ENCODE measurements around the gene FKRP. TPM values are rescaled to one million over a fixed set of nuclear protein-coding genes. Genes with fewer than 3 reads are reported as not detected.

FKRP gene
- total and polyA plus RNA-seq, 4 experiments from 2014 or later = 3.0 to 28.9 (median 15.1) TPM

- CTCF ChIA-PET (ENCODE audit: partially characterized antibody) = interaction anchor here (1.1 kb wide), 1 partner anchor 58 kb away, joined by 3 read pairs; no protein-coding TSS in a partner anchor
Measured at GRCh38 chr19:46782355-46783019, 36.6 kb downstream of the FKRP start.

GRCh38 chr19:46783670-46784069 lies 37.8 kb downstream of the FKRP start:
- H3K4me3 ChIP-seq (ENCODE audit: low read length in 2 of 2) = peak overlapping the region in 1 of 2 donors; percentile 65
- Mint-ChIP-seq H3K27me3 (no peaks in the 10 kb centered on the region), H3K9me3 (peaks cover 0 to 2% (median 0%) of the 10 kb centered on the region in 8 donors), H3K4me3 (peak overlapping the region in 7 of 8 donors; percentile 39 to 97 (median 65)), H3K36me3 (peaks cover 10 to 49% of the 10 kb centered on the region in 2 donors), H3K4me1 (peaks cover 31 to 59% (median 42%) of the 10 kb centered on the region in 4 donors), H3K27ac (peak overlapping the region; percentile 73 to 99 (median 95))
- H3K36me3 ChIP-seq (ENCODE audit: insufficient read depth, low read length) = peaks cover 21% of the 10 kb centered on the region
- peak overlapping the region; percentile 12 for H3K27ac ChIP-seq (ENCODE audit: low read depth, low read length)
- H3K27me3 ChIP-seq (ENCODE audit: insufficient read depth, low read length) = no peaks in the 10 kb centered on the region
- CTCF ChIA-PET (ENCODE audit: partially characterized antibody) = interaction anchor here (0.9 to 3.2 kb wide), 5 partner anchors 17 to 57 kb away, joined by 3 to 20 read pairs (median 11); no protein-coding TSS in a partner anchor
- intact Hi-C loops (cut with micrococcal nuclease) = loop anchor here (10.0 kb wide), 1 partner anchor 471 kb away; the partner anchor contains the start of gene CCDC9
- peaks cover 40% of the 10 kb centered on the region for H3K4me1 ChIP-seq (ENCODE audit: insufficient read depth, low read length)
- no peaks in the 10 kb centered on the region for H3K9me3 ChIP-seq (ENCODE audit: control insufficient read depth in 1 of 2, low read length in 2 of 2)
- POLR2A ChIA-PET (ENCODE audit: partially characterized antibody) = interaction anchor here (1.5 to 6.4 kb wide), 3 partner anchors 37 to 69 kb away, joined by 4 to 50 read pairs (median 11); no protein-coding TSS in a partner anchor
- no peak for DNase-seq

More at GRCh38 chr19:46782355-46783019, 36.6 kb downstream of the FKRP start:
- no peak for DNase-seq
- peak overlapping the region in 5 of 7 donors; percentile 64 to 99 (median 75) for H3K27ac Mint-ChIP-seq
- intact Hi-C loops (cut with micrococcal nuclease) = loop anchor here (10.0 kb wide), 1 partner anchor 472 kb away; the partner anchor contains the start of gene CCDC9
- no peaks in the 10 kb centered on the region for H3K27me3 Mint-ChIP-seq
- Histone ChIP-seq H3K4me1 (ENCODE audit: insufficient read depth, low read length) (peaks cover 38% of the 10 kb centered on the region), H3K9me3 (ENCODE audit: control insufficient read depth in 1 of 2, low read length in 2 of 2) (no peaks in the 10 kb centered on the region), H3K4me3 (ENCODE audit: low read length in 2 of 2) (no peak overlapping the region), H3K27me3 (ENCODE audit: insufficient read depth, low read length) (no peaks in the 10 kb centered on the region), H3K36me3 (ENCODE audit: insufficient read depth, low read length) (peaks cover 21% of the 10 kb centered on the region), H3K27ac (ENCODE audit: low read depth, low read length) (peak overlapping the region; percentile 10)
- peaks cover 29 to 61% (median 39%) of the 10 kb centered on the region in 4 donors for H3K4me1 Mint-ChIP-seq
- peaks cover 13 to 57% of the 10 kb centered on the region in 2 donors for H3K36me3 Mint-ChIP-seq
- H3K4me3 Mint-ChIP-seq = peak overlapping the region in 4 of 8 donors; percentile 10 to 31 (median 26)
- H3K9me3 Mint-ChIP-seq = no peaks in the 10 kb centered on the region
- POLR2A ChIA-PET (ENCODE audit: partially characterized antibody) = no interaction called here

- H3K4me3 ChIP-seq (ENCODE audit: low read length in 2 of 2) = peak overlapping the region; percentile 78 to 90
- H3K27me3 ChIP-seq (ENCODE audit: insufficient read depth, low read length) = no peaks in the 10 kb centered on the region
- intact Hi-C loops (cut with micrococcal nuclease) = loop anchor here (10.0 kb wide), 1 partner anchor 470 kb away; the partner anchor contains the start of gene CCDC9
- H3K4me1 ChIP-seq (ENCODE audit: insufficient read depth, low read length) = peaks cover 48% of the 10 kb centered on the region
- Mint-ChIP-seq H3K4me3 (peak overlapping the region; percentile 66 to 97 (median 93)), H3K4me1 (peaks cover 37 to 64% (median 48%) of the 10 kb centered on the region in 4 donors), H3K27ac (peak overlapping the region; percentile 90 to 99 (median 95)), H3K27me3 (no peaks in the 10 kb centered on the region), H3K36me3 (peaks cover 10 to 46% of the 10 kb centered on the region in 2 donors), H3K9me3 (peaks cover 0 to 2% (median 0%) of the 10 kb centered on the region in 8 donors)
- H3K36me3 ChIP-seq (ENCODE audit: insufficient read depth, low read length) = peaks cover 19% of the 10 kb centered on the region
- CTCF ChIA-PET (ENCODE audit: partially characterized antibody) = interaction anchor here (0.8 to 3.2 kb wide), 12 partner anchors 11 to 252 kb away, joined by 3 to 20 read pairs (median 4); no protein-coding TSS in a partner anchor
- DNase-seq = peak in 4 of 5 donors; percentile 19 to 46 (median 20)
- no peaks in the 10 kb centered on the region for H3K9me3 ChIP-seq (ENCODE audit: control insufficient read depth in 1 of 2, low read length in 2 of 2)
- POLR2A ChIA-PET (ENCODE audit: partially characterized antibody) = interaction anchor here (0.6 to 6.4 kb wide), 12 partner anchors 12 to 329 kb away, joined by 3 to 50 read pairs (median 4); partner anchors contain the start of genes CALM3, DACT3 and ZC3H4
- peak overlapping the region; percentile 75 for H3K27ac ChIP-seq (ENCODE audit: low read depth, low read length)
Measured at GRCh38 chr19:46784262-46785053, 38.6 kb downstream of the FKRP start.

GRCh38 chr19:46785054-46785979 lies 39.5 kb downstream of the FKRP start:
- no peak for DNase-seq
- H3K36me3 Mint-ChIP-seq = peaks cover 10 to 44% of the 10 kb centered on the region in 2 donors
- POLR2A ChIA-PET (ENCODE audit: partially characterized antibody) = interaction anchor here (0.5 to 6.4 kb wide), 14 partner anchors 9 to 328 kb away, joined by 3 to 50 read pairs (median 4); partner anchors contain the start of genes CALM3, PRKD2 and ZC3H4

GRCh38 chr19:46785980-46786235 lies 40.1 kb downstream of the FKRP start:
- Mint-ChIP-seq H3K4me1 (peaks cover 37 to 71% (median 50%) of the 10 kb centered on the region in 4 donors), H3K9me3 (peaks cover 0 to 2% (median 0%) of the 10 kb centered on the region in 8 donors), H3K27me3 (no peaks in the 10 kb centered on the region), H3K36me3 (peaks cover 10 to 44% of the 10 kb centered on the region in 2 donors), H3K27ac (peak overlapping the region; percentile 90 to 99 (median 95)), H3K4me3 (peak overlapping the region; percentile 89 to 97 (median 93))
- Histone ChIP-seq H3K9me3 (ENCODE audit: control insufficient read depth in 1 of 2, low read length in 2 of 2) (no peaks in the 10 kb centered on the region), H3K27ac (ENCODE audit: low read depth, low read length) (peak overlapping the region; percentile 75), H3K36me3 (ENCODE audit: insufficient read depth, low read length) (peaks cover 18% of the 10 kb centered on the region), H3K27me3 (ENCODE audit: insufficient read depth, low read length) (no peaks in the 10 kb centered on the region), H3K4me1 (ENCODE audit: insufficient read depth, low read length) (peaks cover 50% of the 10 kb centered on the region), H3K4me3 (ENCODE audit: low read length in 2 of 2) (peak overlapping the region; percentile 78 to 90)
- CTCF ChIA-PET (ENCODE audit: partially characterized antibody) = interaction anchor here (2.1 to 3.2 kb wide), 2 partner anchors 9 to 55 kb away, joined by 5 to 20 read pairs; no protein-coding TSS in a partner anchor
- DNase-seq = no peak
- POLR2A ChIA-PET (ENCODE audit: partially characterized antibody) = interaction anchor here (1.0 to 6.4 kb wide), 6 partner anchors 19 to 327 kb away, joined by 3 to 50 read pairs (median 6); partner anchors contain the start of gene PRKD2
- intact Hi-C loops (cut with micrococcal nuclease) = loop anchor here (1.0 to 10.0 kb wide), 6 partner anchors 19 to 469 kb away; partner anchors contain the start of genes CCDC9, FKRP, STRN4 and ZC3H4

More at GRCh38 chr19:46785054-46785979, 39.5 kb downstream of the FKRP start:
- Histone ChIP-seq H3K4me1 (ENCODE audit: insufficient read depth, low read length) (peaks cover 50% of the 10 kb centered on the region), H3K4me3 (ENCODE audit: low read length in 2 of 2) (peak overlapping the region; percentile 78 to 90), H3K27ac (ENCODE audit: low read depth, low read length) (peak overlapping the region; percentile 75), H3K36me3 (ENCODE audit: insufficient read depth, low read length) (peaks cover 18% of the 10 kb centered on the region), H3K9me3 (ENCODE audit: control insufficient read depth in 1 of 2, low read length in 2 of 2) (no peaks in the 10 kb centered on the region), H3K27me3 (ENCODE audit: insufficient read depth, low read length) (no peaks in the 10 kb centered on the region)
- H3K9me3 Mint-ChIP-seq = peaks cover 0 to 2% (median 0%) of the 10 kb centered on the region in 8 donors
- peaks cover 37 to 71% (median 50%) of the 10 kb centered on the region in 4 donors for H3K4me1 Mint-ChIP-seq
- peak overlapping the region; percentile 89 to 97 (median 93) for H3K4me3 Mint-ChIP-seq
- CTCF ChIA-PET (ENCODE audit: partially characterized antibody) = interaction anchor here (0.8 to 3.2 kb wide), 10 partner anchors 10 to 251 kb away, joined by 3 to 20 read pairs (median 4); no protein-coding TSS in a partner anchor
- peak overlapping the region; percentile 90 to 99 (median 95) for H3K27ac Mint-ChIP-seq
- H3K27me3 Mint-ChIP-seq = no peaks in the 10 kb centered on the region
- intact Hi-C loops (cut with micrococcal nuclease) = loop anchor here (10.0 kb wide), 1 partner anchor 469 kb away; the partner anchor contains the start of gene CCDC9
